ENCODE data around the gene HLTF. TPM values are rescaled to one million over a fixed set of nuclear protein-coding genes. Genes with fewer than 3 reads are reported as not detected.

HLTF gene
- total and polyA plus RNA-seq, 2 of the 13 experiments (the other 11 are each of a cell fraction or from before 2014, with no cell fraction given): 12.0 to 22.9 TPM

DNA sequence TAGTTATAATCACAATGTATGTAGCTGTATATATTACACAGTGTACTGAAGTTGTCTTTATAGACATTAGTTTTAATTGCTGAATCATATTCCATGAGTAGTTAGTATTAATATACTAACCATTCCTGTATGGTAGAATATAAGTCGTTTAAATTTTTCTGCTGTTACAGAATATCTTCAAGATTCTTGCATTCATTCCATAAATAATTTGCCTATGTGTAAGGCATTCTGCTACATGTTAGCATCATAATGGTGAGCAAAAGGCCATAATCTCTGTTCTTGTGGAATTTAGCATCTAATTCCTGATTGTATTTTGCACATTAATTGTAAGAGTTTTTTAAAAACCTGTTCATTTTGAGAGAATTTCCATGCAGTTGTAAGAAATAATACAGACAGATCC, 80.9 kb downstream of the HLTF start:
- Histone ChIP-seq H3K27ac (ENCODE audit: extremely low read length, insufficient read depth, low read length) (no peak overlapping the region), H3K4me2 (ENCODE audit: low read depth, low read length) (no peak overlapping the region), H3K27me3 (ENCODE audit: control insufficient read depth in 1 of 2, insufficient read depth in 2 of 2, low read length in 2 of 2) (no peaks in the 10 kb centered on the region), H3K9ac (ENCODE audit: insufficient read depth, low read depth, low read length) (no peak overlapping the region), H2AFZ (ENCODE audit: low read length) (no peak overlapping the region), H4K20me1 (ENCODE audit: insufficient read depth, low read length) (no peaks in the 10 kb centered on the region), H3K9me3 (ENCODE audit: low read length) (no peaks in the 10 kb centered on the region), H3K79me2 (ENCODE audit: insufficient read depth, low read length) (no peaks in the 10 kb centered on the region), H3K4me1 (ENCODE audit: insufficient read depth, low read length) (peaks cover 22% of the 10 kb centered on the region), H3K4me3 (replicated peaks in 1 of 3; ENCODE audit: insufficient read depth in 1 of 3, low read depth in 2 of 3, low read length in 3 of 3) (no peak overlapping the region), H3K36me3 (replicated peaks in 1 of 2; ENCODE audit: control insufficient read depth in 1 of 2, insufficient read depth in 2 of 2, low read length in 2 of 2) (peaks cover 2 to 14% of the 10 kb centered on the region in 2 experiments; a peak in 2 of 5 replicates)
- intact Hi-C loops (cut with micrococcal nuclease; ENCODE audit: unreplicated experiment) (no loop called here), in situ Hi-C loops (cut with HindIII; ENCODE audit: extremely low pct_ligation_motif_present, low pct_unique_long_range_greater_than_20kb) (no loop called here)
- TF ChIP-seq ZNF234 (CRISPR knock-in tag; conservative IDR thresholded peaks at IDR 0.05): no peak
- no peak for TF ChIP-seq ZNF160 (CRISPR knock-in tag; IDR thresholded peaks at IDR 0.05)
- TF ChIP-seq ZNF24 (IDR thresholded peaks at IDR 0.05): no peak
- no peak for TF ChIP-seq NR2F6 (IDR thresholded peaks at IDR 0.05)
- TF ChIP-seq NR2F6 (CRISPR knock-in tag; IDR thresholded peaks at IDR 0.05): no peak
- TF ChIP-seq NFE2L1 (CRISPR knock-in tag; IDR thresholded peaks at IDR 0.05; ENCODE audit: borderline replicate concordance): no peak
- no peak for TF ChIP-seq WIZ (CRISPR knock-in tag; IDR thresholded peaks at IDR 0.05)
- TF ChIP-seq KAT7 (CRISPR knock-in tag; IDR thresholded peaks at IDR 0.05; ENCODE audit: borderline replicate concordance): no peak
- TF ChIP-seq MYNN (CRISPR knock-in tag; IDR thresholded peaks at IDR 0.05; ENCODE audit: low read depth): no peak
- TF ChIP-seq GLI4 (CRISPR knock-in tag; IDR thresholded peaks at IDR 0.05; ENCODE audit: borderline replicate concordance): no peak
- TF ChIP-seq NFKBIZ (CRISPR knock-in tag; IDR thresholded peaks at IDR 0.05): no peak
- TF ChIP-seq ZNF446 (CRISPR knock-in tag; IDR thresholded peaks at IDR 0.05): no peak
- POLR2A ChIA-PET: interaction anchor here (1.8 kb wide), 1 partner anchor 14 kb away, joined by 3 read pairs; the partner anchor contains the start of gene GYG1
- FAIRE-seq: no peak
- CTCF ChIA-PET (ENCODE audit: low intra/inter-chr PET ratio, low total read pairs): no interaction called here
- no peak for DNase-seq (ENCODE audit: low spot score)
- no TSS peak for BruUV-seq (replicated peaks)
- ATAC-seq: no peak
- WGBS (ENCODE audit: low lambda C conversion rate): 93% methylated on average over 1 of the region's 1 CpG
